ENCODE results near the gene RHBDD3. TPM values are rescaled to one million over a fixed set of nuclear protein-coding genes. Genes with fewer than 3 reads are reported as not detected.
"Not testable (repeated sequence)": the region's sequence is repeated elsewhere in the genome, so short reads cannot be mapped to it uniquely, and the experiment has no call there.

RHBDD3 gene
- total RNA-seq, 1 donor from 2014 or later, result 39.6 TPM

DNA sequence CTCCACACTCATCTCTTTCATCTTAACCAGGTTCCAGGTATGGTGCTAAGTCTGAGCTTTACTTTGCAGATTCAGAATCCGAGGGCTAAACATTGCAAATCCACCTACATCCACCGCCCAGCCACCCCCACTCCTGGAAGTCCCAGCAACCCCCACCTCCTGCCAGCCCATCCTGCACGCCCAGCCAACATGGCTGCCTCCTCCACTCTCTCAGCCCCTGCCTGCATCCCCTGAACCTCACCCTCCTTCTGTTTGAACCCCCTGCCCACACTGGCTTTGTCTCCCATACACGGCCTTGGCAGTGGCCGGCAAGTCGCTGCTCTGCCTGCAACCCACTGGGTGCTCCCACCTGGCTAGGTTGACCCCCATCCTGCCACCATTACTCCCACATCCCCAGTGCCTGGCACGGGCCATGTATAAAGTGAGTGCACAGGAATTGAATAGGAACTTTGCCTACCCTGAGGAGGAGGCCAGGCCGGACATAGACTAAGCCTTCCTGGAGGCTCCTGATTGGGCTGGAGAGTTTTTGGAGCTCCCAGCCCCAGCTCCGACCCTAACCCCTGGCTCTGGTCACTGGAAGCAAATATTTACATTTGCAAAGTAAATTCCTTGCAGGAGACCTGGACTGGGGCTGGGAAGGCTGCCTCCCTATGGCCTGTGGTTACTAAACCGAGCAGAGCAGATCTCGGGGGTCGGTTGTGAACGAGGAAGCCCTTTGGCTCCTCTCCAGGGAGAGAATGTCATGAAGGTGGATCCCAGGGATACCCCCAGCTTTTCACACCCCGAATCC, 47.7 kb downstream of the RHBDD3 start:
- intact Hi-C loops (cut with micrococcal nuclease), result no loop called here

DNA sequence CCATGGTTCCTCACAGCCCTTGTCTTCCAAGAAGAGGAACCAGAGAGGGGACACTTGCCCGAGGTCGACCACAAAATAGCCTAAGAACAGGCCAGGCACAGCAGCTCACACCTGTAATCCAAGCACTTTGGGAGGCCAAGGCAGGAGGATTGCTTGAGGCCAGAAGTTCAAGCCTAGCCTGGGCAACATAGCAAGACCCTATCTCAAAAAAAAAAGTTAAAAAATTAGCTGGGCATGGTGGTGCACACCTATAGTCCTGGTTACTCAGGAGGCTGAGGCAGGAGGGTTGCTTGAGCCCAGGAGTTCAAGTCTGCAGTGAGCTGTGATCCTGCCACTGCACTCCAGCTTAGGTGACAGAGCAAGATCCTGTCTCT, 48.4 kb downstream of the RHBDD3 start:
- intact Hi-C loops (cut with micrococcal nuclease), result not testable (repeated sequence)

DNA sequence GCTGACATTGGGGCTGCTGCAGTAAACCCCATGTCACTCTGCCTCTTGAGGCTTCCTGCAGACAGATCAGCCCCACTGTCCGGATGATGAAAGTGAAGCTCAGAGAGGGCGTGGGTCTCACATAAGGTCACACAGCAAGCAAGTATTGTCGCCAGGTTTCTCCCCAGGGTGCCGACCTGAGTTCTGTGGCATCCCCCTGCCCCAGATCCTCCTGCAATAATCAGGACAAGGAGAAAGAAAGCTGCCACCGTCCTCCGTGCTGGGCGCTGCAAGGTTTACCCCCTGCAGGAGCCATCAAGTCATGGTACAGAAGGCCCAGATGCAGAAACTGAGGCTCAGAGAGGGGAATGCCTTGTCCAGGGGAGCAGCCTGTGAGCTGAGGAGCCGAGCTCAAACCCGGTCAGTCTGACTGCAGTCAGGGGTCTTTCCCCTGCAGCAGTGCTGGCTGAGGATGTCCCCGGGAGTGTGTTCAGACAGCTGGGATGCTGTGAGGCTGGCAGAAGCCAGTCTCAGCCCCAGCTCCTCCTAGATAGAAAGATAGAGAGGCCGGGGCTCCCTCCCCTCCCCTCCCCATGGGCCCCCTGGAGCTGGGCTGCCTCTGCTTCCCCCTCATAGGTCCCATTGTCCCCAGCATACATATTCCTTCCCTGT, 48.9 kb downstream of the RHBDD3 start:
- intact Hi-C loops (cut with micrococcal nuclease), result no loop called here

DNA sequence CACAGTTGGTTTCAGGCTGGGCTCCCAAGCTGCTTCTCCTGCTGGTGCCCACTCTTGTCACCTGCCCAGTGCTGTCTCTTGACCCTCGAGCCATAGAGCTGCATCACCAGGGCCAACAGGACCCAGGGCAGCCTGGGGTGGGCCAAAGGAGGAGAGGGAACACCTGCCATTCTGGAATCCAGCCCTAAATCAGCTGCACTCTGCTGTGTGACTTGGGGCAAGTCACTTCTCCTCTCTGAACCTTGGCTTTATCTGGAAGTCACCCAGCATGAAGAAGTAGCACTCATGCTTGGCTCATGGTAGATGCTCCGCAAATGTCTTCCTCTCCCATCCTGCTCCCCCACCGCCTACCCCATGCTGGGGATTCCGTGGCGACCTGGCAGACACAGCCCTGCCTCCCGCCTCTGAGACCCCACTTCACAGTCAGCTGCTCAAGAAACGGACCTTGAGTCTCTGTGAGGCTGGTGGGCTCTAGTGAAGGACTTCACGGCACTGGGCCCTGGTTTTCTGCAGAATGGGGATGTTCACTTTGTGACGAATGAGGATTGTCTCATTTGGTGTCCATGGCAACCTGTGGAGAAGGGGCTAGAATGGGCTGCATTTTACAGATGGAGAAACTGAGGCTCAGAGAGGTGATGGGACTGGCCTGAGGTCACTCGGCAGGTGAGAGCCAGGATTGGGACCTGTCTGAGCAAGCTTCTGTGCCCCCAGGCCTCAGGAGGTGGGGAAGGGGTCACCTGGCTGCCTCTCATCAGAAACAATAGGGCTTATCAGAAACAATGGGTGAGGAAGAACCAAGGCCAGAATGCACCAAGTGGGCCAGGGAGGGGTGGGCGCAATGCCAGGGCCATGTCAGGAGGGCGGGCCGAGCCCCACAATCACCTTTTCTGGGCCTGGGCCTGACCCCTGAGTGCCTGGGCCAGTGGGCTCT, 49.7 kb downstream of the RHBDD3 start:
- intact Hi-C loops (cut with micrococcal nuclease), result no loop called here

DNA sequence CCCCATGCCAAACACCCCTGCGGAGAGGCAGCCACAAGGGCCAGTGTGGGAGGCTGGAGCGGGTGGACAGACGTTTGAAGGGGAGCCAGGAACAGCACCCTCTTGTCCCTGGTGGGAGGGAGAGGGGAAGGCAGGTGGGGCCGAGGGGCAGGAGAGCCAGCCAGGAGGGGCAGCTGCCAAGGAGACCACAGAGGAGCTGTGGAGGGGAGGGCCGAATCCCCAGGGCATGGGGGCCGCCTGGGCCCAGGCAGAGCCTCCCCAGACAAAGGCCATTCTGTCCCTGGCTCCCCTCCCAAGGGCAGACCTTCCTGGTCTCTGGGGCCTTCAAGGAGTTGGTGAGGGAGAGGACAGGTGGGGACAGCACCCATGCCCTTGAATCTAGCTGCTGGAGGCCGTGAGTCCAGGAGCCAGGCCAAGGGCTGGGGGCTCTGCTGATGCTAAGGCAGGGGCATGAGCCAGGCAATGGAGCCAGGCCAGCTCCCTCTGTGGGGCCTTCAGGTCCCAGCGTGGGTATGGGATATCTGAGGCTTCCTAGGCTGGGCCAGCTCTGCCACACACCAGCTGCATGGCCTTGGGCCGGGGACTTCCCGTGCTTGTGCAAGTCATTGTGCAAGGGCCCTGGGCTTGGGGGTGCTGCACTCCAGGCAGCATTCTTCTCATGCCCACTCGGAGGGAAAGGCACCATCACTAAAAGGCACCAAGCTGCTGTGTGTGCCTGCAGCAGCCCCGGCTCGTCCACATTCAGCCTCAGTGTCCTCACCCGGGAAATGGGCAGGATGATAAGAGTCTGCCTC, 50.7 kb downstream of the RHBDD3 start:
- intact Hi-C loops (cut with micrococcal nuclease), result no loop called here

DNA sequence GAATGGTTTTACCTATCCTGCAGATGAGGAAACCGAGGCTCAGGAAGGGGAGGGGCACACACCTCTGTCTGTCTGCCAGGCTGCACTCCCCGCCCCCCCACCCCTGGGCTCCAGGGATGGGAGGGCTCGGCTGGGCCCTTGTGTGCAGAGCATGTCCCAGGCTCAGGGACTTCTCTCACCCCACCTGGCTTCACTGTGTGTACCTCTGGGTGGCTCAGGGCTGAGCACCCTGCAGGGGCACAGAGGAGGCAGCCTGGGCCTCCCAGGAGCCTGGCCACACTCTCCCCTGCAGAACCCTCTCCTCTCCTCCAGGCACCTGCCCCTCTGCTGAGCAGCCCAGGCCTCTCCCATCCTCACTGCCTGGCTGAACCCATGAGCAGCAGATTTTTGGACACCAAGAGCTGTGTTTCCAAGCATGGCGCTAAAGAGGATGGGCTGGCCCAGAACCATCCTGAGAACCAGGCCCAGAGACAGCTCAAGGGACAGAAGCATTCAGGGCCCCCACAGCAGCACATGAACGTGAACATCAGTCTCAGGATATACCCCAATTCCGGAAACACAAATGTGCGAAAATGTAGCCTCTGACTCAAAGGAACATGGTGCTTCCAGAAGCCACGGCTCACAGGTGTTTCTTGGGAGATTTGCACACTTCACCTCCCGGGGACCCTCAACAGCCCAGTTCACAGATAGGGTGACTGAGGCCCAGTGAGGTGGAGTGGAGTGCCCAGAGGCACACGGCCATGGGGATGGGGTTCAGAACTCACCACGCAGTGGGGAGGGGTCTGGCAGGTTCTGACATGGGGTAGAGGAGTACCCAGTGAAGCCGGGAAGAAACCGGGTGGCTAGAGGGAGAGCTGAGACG, 51.5 kb downstream of the RHBDD3 start:
- intact Hi-C loops (cut with micrococcal nuclease), result no loop called here

DNA sequence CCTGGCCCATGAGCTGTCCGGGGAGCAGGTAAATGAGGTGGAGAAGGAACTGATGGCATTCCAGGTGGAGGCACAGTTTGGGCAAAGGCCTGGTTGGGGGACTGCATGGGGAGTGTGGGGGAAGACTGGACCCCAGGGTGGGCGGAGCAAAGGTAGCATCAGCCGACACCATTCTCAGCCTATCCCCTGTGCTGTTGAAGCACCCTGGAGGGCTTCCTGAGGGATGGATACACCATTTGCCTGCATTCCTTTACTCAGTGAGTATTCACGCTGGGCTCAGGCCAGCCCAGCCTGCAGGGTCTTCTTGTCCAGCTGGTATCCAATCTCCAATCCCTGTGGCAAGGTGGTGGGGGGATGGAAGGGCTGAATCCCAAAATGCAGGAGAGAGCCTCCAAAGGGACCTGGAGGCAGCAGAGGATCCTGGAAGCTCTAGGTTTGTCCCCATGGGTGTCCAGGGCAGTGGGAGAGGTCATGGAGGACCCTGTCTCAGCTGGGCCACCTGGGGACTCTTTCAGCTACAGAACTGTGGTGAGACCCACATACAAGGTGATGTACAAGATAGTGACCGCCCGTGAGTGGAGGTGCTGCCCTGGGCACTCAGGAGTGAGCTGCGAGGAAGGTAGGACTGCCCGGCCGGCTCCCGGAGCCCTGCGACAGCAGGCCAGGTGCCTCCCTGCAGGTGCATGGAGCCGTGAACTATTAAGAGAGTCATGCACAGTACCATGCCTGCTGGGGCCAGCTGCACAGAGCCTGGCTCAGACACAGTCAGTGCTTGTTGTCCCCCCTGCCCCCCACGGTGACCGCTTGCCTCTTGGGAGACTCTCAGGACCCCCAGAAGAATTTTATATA, 52.5 kb downstream of the RHBDD3 start:
- intact Hi-C loops (cut with micrococcal nuclease), result no loop called here

DNA sequence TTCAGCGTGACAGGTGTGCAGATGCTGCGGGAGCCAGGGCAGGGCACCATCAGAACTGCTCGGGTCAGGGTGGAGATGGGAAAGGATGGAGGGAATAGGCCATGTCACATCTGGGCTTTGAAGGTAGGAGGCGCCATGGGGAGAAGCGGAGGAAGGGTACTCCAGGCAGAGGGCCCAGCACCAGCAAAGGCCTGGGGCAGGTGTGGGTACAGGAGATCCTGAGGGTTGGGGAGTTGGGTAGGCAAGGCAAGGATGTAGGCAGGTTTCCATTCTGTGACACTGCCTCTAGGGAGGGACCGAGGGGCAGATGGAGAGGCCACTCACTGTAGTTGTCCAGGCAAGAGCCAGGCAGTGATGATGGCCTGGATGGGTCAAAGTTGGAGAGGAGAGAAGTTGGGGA, 53.5 kb downstream of the RHBDD3 start:
- intact Hi-C loops (cut with micrococcal nuclease), result no loop called here

DNA sequence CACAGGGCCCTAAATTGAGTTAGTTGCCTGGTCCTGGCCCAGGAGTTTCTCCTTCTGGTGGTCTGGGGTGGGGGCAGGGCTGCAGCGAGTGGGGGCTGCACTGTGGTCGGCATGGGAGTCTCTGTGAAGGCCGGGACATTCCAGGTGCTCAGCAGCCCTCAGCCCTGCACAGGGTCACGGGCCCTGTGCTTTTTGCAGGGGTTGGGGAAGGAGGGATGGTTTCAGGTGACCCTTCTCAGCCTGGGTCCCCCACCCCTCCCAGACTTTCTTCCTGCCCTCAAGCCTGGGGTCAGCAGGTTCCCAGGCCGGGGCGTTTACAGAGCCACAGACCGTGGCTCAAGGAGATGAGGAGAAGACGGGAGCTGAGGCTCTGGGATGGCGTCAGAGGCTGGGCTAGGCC, 54.3 kb downstream of the RHBDD3 start:
- intact Hi-C loops (cut with micrococcal nuclease), result no loop called here

DNA sequence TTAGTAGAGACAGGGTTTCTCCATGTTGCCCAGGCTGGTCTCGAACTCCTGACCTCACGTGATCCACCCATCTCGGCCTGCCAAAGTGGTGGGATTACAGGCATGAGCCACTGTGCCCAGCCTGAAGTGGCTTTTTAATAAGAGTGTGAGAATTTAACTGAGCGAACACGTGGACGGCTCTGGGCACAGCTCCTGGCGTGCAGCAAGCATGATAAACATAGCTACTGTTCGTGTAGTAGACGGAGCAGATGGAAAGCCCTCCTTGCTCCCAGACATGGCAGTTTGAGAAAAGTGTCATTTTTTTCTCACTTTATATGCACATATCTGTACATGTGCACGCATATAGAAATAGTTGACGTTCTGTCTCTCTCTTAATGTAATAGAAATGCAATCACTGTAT, 55.0 kb downstream of the RHBDD3 start:
- intact Hi-C loops (cut with micrococcal nuclease), result no loop called here

DNA sequence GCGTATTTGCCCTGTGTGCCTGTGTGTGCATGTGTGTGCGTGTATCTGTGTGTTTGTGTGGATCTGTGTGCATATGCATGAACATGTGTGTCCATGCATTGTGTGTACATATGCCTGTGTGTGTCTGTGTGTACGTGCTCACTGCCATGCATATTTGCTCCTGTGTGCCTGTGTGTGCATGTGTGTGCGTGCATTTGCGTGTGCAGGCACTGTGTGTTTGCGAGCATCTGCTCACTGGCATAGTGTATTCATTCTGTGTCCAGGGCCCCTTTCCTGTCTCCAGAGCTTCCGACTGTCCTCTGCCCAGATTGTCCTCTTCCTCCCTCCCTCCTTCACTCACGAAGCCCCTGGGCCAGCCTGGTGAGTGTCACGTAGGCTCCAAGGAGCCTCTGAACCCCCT, 56.3 kb downstream of the RHBDD3 start:
- intact Hi-C loops (cut with micrococcal nuclease), result no loop called here

DNA sequence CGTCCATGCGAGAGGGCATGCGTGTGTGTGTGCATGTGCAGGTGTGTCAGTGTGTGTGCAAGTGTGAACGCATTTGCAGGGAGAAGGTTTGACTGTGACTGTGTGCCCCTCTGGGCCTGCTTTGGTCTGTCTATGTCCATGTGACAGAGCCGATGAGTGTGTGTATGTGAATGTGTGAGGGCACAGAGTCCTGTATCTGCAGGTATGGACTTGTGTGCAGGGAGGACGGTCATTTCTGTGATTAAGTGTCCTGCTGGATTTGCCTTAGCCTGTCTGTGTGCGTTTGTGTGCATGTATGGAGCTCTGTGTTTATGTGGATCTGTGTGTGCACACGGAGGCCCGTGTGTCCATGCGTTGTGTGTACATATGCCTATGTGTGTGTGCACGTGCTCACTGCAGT, 56.7 kb downstream of the RHBDD3 start:
- intact Hi-C loops (cut with micrococcal nuclease), result no loop called here

Other genes starting within 250 kb of the RHBDD3 start
- not detected in 2 replicates for gene C22orf31, start 206.2 kb downstream of the RHBDD3 start, total RNA-seq
- 0.05 and 0.23 TPM in 2 replicates for gene KREMEN1, start 194.9 kb downstream of the RHBDD3 start, total RNA-seq
- gene EMID1, start 62.1 kb downstream of the RHBDD3 start, total RNA-seq, result 0.14 and 0.39 TPM in 2 replicates
- 376 and 400 TPM in 2 replicates for gene EWSR1, start 287 bp upstream of the RHBDD3 start, total RNA-seq
- 3.0 and 3.6 TPM in 2 replicates for gene GAS2L1, start 38.7 kb upstream of the RHBDD3 start, total RNA-seq
- gene RASL10A, start 47.7 kb upstream of the RHBDD3 start, total RNA-seq, result 0.45 and 0.64 TPM in 2 replicates
- gene AP1B1, start 120.6 kb upstream of the RHBDD3 start, total RNA-seq, result 82.1 and 85.7 TPM in 2 replicates
- 0.11 TPM in 1 of 2 replicates, not detected in the other for gene RFPL1, start 170.6 kb upstream of the RHBDD3 start, total RNA-seq
- 3.9 and 4.5 TPM in 2 replicates for gene NEFH, start 212.2 kb upstream of the RHBDD3 start, total RNA-seq